ENCODE results near the gene SPRED2.

SPRED2 gene

DNA sequence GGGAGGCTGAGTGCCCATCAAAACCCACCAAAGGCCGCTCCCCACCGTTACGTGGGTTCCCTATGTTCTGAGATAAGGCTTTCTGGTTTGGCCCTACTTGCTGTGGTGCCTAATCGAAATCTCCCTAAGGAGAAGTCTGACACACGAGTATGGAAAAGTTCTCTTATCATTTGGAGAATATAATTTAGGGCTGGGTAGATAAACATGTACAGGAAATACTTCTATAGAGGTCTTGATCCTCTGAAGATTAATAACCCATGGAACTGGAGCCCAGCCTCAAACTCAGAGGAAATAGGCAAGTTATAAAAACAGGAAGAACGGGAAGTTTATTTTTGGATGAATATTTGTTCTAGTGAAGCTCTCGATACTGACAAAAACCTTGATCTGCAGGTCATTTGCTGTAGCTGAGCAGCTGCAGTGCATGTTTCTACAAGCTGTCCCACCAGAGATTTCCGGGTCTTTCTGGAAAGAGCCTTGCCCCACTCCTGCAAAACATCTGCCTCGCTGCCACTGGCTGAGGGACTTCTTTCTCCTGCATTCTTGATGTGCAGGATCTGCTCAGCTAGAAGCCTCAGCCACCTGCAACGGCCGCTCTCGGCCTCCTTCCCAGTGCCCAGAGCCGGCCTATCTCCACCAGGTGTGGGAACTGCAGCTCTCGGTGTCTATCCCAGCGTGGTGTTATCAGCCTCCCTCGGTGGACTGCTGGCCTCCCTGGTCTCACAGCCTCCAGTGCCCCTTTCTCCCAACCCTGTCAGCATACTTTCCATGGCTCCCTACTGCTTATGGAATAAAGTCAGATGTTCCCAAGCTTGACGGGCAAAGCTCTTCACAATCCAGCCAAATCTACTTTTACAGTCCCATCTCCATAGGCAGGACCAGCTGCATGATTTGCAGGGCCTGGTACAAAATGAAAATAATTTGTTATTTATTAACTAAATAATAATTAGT, 48.6 kb downstream of the SPRED2 start:
- no peak for DNase-seq (ENCODE audit: low read depth)

DNA sequence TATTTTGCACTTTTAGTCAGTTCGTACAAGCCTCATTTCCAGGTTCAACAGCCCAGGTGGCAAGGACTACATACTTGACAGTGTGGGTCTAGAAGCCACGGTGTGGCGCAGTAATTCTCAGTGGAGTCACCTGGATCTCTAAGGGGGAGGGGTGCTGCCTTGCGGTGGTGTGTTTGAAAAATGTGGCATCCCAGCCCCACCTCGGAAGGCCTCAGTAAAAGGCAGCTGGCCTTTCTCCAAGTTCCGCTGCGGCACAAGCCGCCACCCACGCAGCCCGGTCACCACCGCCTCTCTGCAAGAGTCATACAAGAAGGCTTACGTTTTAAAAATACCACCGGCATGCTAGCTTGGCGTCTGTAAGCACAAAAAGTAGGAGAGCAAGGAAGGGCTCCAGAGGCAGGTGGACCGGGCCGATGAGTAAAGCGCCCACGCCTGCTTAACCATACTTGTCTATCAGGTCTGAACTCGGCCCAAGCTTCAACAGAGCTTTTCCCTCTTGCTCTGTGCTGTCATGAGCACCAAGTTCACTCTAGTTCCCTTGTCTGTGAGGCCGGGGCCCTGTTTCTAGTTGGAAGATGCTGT, 49.5 kb downstream of the SPRED2 start:
- peak; percentile 95 for DNase-seq (ENCODE audit: low read depth)

DNA sequence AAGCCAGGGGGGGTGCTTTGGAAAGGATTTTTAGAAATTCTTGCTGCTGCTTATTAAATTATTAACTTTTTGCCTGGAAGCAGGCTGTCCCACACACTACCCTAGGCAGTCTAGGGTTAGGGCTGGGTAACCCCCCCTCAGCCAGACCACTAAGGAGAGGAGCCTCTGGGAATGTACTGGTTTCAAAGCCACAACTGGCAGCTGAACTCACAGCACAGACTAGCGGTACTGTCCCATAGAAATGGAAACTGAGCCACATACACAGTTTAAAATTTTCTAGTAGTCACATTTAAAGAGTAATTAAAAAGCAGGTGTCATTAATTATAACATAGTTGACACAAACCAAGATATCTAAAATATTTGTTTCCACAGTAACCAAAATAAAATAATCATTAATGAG, 50.1 kb downstream of the SPRED2 start:
- no peak for DNase-seq (ENCODE audit: low read depth)

DNA sequence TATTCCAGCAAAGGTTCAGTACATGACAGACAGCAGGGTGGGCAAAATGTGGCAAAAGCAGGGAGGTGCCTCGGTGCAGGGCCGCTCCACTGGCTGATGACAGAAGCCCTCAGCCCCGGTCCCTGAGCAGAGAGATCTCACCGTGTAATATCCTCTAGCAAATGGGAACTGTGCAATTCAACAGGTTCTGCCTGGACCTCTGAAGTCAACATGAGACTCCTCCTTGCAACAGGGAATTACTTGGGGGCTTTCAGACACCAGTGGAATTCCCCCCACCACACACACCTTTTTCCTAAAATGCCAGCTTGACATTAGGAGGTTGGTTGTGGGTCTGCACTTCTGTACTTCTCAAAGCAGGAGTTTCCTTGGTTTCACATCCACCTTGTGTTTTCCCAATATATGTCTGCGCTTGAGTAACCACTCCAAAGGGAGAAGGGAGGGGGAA, 50.8 kb downstream of the SPRED2 start:
- DNase-seq (ENCODE audit: low read depth), result no peak

DNA sequence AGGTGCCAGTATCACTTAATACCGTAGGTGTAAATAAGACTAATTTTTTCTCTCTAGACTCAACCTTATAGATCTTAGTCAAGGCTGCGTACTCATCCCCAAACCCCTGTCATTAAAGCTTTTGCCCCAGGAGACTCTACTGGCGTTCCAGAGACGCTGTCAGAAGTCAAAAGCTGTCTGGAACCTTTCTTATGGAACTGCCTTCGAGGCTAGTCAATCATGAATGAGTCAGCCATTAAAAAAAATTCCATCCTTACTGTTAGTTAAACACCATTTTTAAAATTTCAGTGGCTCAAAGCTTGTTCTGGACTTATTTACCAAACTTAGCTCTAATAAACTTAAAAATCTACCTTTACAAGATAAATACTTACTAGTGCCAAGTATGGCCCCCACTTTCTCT, 52.1 kb downstream of the SPRED2 start:
- peak; percentile 56 for DNase-seq (ENCODE audit: low read depth)

DNA sequence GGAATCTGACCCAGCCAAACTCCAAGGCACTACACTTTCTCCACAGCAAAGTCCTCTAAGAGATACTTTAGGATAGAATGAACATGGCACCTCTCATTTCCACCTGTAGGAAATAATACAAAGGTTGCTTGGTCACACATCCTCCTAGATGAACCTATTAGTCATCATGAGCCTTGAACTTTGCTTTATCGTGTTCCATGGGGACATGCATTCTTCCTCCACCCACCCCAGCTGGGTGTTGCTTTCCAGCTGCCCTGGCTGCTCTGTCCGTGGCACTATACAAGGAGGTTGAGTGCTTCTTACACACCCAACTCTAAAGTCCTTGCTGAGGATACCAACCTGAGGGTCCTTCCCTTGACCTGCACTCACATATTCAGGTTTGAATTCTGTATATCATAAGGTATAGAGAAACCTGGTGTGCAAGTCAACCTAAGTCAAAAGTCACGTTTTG, 52.7 kb downstream of the SPRED2 start:
- DNase-seq (ENCODE audit: low read depth), result no peak

DNA sequence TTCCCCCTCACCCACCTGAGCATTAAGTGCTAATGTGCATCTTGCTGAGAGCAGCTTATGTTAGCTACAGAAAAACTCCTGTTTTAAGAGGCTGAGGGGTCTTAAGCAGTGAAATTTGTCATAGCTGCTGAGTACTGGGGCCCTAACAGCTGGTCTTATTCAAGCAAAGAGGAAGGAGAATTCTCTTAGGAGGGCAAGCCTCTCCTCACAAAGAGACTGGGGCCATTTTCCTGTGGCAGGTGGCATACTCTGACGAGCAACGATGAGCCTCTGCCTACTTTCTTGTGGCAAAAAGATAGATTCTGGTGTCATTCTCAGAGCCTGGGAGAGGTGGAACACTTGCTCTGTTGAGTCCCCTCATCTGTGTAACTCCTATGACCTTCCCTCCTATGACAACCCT, 53.2 kb downstream of the SPRED2 start:
- DNase-seq (ENCODE audit: low read depth), result no peak

DNA sequence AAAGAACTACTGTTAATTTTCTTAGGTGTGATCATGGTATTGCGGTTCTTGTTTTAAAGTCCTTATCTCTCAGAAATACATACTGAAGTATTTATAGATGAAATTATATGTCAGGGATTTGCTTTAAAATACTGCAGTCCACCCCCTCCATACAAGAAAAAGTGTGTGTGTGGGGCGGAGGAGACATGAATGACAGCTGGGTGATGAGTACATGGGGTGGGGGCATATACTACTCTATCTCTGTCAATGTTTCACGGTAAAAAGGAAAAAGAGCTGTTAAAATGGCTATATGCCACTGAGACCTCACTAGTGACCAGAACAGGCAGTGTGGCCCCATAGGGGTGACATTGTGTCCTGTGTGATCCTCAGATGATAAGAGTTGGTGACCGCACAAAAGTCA, 54.1 kb downstream of the SPRED2 start:
- no peak for DNase-seq (ENCODE audit: low read depth)

DNA sequence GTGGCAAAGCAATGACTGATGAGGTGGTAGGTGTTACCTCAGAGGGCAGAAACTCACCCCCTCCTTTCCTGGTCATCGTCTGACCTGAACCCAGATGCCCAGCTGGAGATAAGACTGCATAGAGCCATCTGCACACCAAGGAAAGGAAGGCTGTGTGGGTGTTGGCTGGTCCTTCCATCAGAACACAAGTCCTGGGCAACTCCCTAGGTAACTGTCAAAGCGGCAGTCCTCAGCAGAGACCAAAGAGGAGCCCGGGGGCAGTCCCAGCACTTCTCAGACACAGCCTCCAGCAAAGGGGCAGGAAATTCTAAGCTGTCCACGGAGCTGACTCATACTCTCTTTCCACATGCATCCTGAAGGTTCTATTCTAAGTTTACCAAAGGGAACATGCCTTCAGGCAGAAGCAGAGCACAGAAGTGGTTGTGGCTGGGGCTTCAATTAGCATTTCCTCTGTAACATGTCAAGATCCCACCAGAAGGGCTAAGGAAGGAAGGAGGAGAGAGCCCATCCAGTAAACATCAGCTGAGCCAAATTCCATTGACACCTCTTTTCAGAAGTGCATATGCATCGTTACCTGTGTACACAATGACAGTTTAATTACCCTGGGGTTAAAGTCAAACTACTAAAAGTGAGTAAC, 54.7 kb downstream of the SPRED2 start:
- peak; percentile 91 for DNase-seq (ENCODE audit: low read depth)

DNA sequence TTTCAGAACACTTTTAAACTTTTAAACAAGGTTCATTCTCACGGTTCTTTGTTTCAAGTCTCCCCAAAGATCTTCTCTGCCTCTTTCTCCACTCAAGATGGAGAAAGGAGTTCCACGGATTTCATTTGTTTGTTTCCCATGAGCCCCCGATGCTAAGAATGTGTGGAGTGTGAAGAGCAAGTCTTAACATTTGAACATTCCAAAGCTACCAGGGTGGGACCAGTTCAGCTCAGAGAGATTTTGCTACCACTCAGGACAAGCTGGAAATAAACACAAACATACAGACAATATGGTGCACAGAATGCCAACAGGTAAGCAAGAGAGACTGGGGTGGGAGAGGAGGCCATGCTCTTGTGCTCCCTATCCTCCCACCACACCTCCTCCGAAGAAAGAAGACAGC, 56.7 kb downstream of the SPRED2 start:
- no peak for DNase-seq (ENCODE audit: low read depth)

DNA sequence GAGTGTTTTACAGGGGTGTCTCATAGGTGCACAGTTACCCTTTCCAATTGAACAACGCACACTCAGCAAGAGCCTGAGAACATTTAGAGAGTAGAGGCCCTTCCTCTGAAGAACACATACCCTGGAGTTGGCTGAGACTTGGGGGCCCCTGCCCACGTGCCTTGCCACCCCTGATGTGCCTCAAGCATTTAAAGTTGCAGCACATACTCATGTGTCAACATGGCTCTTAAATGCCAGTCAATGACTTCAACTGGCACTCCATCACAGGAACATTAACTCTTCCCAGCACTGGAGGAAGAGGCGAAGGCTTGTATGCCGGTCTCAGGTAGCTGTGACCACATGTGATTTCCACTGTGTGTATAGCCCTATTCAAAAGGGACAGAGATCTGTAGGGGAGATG, 57.4 kb downstream of the SPRED2 start:
- no peak for DNase-seq (ENCODE audit: low read depth)

DNA sequence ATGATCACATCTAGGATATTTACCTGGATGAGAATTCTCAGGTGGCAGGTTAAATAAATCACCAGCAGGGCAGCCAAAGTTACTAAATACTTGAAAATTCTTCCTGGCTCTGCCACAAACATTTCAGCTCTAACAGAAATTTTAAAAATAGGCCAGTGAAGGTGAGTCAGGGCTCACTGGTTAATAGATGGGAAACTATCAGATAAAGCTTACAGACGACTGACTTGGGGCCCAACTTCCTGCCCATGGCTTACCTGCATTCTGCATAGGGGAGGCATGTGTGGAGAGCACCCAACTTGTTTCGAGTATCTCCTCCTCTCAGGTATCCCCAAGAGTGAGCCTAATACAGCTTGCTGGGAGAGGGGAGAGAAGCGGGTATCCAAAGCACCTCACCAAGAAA, 57.8 kb downstream of the SPRED2 start:
- DNase-seq (ENCODE audit: low read depth), result no peak

DNA sequence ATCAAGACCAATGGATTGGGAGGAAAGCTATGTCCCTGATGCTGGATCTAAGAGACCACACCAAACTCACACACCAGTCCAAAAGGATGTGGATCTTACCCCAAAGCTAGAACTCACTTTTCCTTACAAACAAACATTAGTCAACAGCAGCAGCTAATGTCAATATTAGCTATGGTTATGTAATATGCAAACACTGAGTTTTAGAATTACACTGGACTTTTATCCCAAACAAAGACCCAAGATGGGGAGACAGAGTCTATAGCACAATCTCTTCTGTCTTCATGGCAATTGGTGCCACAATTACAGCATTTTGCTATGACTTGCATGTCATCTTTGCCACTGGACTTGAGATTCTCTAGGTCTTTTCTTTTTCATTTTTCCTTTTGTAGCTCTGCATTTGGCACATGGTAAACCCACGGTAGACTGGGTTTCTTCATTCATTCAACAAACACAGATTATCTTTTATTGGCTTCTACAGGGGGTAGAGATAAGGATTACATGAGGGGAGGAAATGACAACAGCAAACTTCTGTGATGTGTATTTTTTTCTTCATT, 59.0 kb downstream of the SPRED2 start:
- DNase-seq (ENCODE audit: low read depth), result no peak

DNA sequence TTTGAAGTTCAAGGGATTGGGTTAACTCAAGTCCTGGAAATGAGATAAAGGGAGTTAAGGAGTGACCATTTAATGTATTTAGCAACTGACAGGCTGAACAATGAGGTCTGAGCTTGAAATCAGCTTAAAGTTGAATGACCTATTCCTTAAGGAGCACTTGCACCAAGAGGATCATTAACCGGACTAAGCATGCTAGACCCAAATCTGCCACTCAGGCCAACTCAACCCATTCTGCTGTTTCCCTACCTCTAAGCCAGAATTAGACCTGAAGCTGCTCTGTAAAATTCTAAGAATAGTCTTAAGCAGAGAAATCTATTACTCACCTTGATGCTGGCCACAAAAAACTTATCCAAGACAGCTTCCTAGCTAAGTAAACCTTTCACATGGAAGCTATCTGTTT, 59.8 kb downstream of the SPRED2 start:
- no peak for DNase-seq (ENCODE audit: low read depth)

DNA sequence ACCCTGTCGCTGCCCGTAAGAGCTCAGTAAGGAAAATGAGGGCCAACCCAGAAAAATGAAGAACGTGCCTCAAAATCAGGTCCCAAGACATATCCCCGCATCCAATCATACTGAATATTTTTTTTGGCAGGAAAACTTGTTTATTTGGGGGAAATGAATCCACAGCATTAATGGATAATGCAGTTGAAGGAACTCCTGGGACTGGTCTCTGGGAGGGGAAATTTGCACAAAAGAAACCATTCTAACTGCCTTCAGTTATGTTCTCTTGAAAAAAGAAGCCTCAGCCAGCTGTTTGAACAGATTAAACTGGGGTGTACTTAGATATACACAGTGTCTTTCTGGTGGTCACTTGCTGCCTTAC, 61.3 kb downstream of the SPRED2 start:
- no peak for DNase-seq (ENCODE audit: low read depth)

DNA sequence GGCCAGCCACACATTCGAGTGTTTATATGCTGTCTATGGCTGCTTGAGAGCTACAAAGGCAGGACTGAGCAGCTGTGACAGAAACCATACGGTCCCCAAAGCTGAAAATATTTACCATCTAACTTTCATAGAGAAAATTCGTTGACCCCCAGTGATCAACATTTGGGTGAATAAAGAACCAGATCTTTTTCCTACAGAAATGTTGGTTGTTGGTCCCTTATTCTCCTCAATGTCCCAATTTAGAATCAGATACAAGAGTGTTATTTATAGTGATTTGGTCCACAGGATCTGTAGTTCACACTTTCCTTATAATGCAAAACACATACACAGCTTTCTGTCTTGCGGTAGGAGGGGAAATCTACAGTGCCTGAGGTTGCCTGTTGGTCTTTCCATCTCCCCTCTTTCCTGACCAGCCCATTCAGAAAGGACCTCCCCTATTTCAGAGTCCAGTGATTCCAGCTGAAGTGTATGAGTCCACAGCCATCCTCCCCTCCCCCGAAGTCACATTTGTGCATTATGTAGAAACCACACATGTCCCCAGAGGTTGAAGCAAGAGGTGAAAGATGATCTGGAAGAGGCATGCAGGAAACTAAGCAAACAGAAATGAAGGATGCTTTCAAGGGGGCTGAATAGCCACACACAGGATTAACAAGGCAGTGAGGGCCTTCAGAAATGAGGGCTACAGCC, 61.9 kb downstream of the SPRED2 start:
- no peak for DNase-seq (ENCODE audit: low read depth)

DNA sequence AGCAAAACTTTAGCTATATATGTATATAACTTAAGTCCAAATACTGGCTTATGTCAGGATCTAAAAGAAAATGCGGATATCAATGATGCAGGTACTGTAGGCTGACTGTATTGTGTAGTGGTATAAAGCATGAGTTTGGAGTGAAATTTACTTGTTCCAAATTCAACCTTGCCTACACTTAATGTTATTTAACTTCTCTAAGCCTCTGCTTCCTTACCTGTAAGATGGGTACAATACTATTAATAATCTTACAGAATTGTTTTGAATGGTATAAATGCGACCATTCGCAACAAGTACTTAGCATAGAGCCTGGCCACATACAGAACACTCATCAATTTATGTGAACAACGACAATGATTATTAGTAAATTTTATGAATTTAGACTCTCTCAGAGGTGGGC, 62.4 kb downstream of the SPRED2 start:
- DNase-seq (ENCODE audit: low read depth), result no peak

DNA sequence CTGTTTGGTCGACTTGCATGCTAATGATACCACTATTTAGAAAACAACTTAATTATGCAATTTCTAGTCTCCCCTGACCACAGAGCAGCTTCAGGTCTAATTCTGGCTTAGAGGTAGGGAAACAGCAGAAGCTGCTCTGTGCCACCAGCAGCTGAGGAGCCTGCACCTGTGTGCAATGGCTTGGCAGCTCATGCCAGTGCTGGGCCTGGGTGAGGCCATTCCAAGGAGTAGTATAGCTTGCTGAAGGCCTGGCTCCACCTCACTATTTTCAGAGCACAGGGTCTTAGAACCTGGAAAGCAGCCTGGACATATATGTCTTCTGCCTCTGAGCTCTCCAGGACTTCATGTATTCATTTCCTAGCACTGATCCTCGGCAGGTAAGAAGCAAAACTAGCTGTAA, 62.8 kb downstream of the SPRED2 start:
- DNase-seq (ENCODE audit: low read depth), result no peak

DNA sequence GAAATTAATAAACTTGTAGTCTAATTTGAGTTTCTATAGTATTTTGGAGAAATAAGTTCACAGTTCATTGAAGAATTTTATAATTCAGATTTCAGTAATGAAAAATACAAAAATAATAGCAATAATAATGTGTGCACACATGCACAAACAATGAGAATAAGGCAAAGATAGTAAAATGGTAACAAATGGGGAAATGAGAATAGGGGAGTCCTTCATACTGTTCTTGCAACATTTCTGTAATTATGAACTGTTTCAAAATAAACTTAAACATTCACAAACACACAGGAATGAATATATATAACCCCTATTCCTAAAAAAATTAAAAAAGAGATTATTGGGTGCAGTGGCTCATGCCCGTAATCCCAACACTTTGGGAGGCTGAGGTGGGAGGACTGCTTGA, 63.9 kb downstream of the SPRED2 start:
- DNase-seq (ENCODE audit: low read depth), result no peak

DNA sequence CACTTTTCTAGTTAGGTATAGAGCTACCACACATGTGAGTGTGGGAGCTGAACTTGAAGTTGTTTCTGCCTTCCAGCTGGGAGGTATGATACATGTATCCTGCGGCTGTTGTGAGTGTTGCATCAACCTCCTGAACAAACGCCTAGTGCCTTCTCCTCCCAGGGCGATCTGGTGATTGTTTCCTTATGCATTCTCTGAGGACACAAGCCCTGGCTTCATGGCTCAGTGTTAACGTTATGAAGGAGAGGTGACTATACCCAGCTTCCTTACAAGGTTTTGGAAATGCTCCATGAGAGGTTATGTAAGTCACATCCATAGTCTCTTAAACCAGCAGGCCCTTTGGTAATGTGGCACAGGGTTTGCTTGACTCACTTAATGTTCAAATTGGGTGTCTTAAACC, 64.9 kb downstream of the SPRED2 start:
- peak; percentile 97 for DNase-seq (ENCODE audit: low read depth)

DNA sequence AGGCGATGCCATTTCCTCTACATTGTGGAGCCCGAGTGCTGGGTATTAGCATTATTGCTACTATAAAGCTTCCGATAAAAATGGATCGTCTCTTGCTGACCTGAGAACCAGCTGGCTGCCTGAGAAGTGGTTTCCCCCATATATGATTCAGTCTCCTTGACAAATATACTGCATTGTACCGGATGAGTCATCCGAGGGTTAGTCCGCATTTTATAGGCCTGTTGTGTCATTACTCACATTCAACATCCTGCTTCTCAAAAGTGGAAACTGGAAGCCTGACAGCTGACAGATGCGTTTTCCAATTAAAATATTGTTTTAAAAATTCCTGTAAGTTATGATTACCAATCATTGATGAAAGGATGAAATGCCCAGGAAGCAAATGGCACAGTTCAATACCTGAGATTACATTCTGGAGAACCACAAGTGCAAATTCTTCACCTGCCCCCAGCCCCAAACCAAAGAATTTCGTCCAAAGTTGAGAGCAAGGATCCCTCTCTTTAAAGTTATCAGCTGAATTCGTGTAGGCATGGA, 65.7 kb downstream of the SPRED2 start:
- peak; percentile 99 for DNase-seq (ENCODE audit: low read depth)
